GM12878 (cell line): Measurements from ENCODE around the gene SMIM1. TPM values are rescaled to one million over a fixed set of nuclear protein-coding genes. Genes with fewer than 3 reads are reported as not detected.

Experiments
- ATAC-seq: fragments of 200-7000 bp; cut with Tn5 transposase; 3 replicates; pipeline ENCODE4 v1.9.1; 2020; ENCODE audit warnings: mild to moderate bottlenecking, moderate library complexity
- BruUV-seq: library from RNA; stranded (reverse); fragments of 400-500 nt; replicated peaks from 2 replicates; lab custom pipeline; 2021; lab: Mats Ljungman, UMichigan
- CTCF ChIA-PET: fragments of 300-600 bp; sonication (Branson Sonifier 250); formaldehyde crosslinking; extraction: SDS; loops from one replicate; lab custom pipeline; 2021; ENCODE audit warnings: inconsistent platforms; lab: Yijun Ruan, JAX
- POLR2A ChIA-PET: fragments of 350-600 bp; formaldehyde crosslinking; extraction: SDS; loops from one replicate; lab custom pipeline; 2021; ENCODE audit warnings: inconsistent platforms; lab: Charles Lee
- RAD21 ChIA-PET: fragments of 300-600 bp; sonication (Branson Sonifier 250); formaldehyde crosslinking; loops from one replicate; lab custom pipeline; 2023; ENCODE audit warnings: antibody characterized with exemption; ENCODE audit not compliant: unreplicated experiment; lab: Charles Lee
- SMC1A ChIA-PET: fragments of 300-600 bp; sonication (Branson Sonifier 250); formaldehyde crosslinking; loops from one replicate; lab custom pipeline; 2023; ENCODE audit not compliant: unreplicated experiment, uncharacterized antibody; lab: Charles Lee
- DNase-seq: peaks from one replicate; pipeline ENCODE4 v3.0.0-alpha.2; 2011; ENCODE audit warnings: low read depth, low spot score
- FAIRE-seq: peaks from 3 replicates; lab custom pipeline; 2011; peaks lifted over from hg19 to GRCh38; lab: Jason Lieb, UNC
- H2AFZ ChIP-seq: 2 replicates; pipeline ENCODE4 v1.6.0; 2011; ENCODE audit warnings: low read depth, low read length, control low read depth; ENCODE audit not compliant: control insufficient read depth
- H3K27ac ChIP-seq: 2 replicates; pipeline ENCODE4 v1.5.1; 2011; ENCODE audit warnings: control low read depth; ENCODE audit not compliant: control insufficient read depth, insufficient read depth
- H3K27me3 ChIP-seq, 2 experiments: replicated peaks in 1 of 2; 2 replicates each; pipeline versions ENCODE4 v1.6.0 to v1.6.1; 2011; ENCODE audit warnings: low read length in 1 of 2; ENCODE audit not compliant: control insufficient read depth in 2 of 2, insufficient read depth in 2 of 2
- H3K36me3 ChIP-seq, 2 experiments: 2 replicates each; pipeline ENCODE4 v1.5.1; 2011; ENCODE audit warnings: low read length in 1 of 2; ENCODE audit not compliant: control insufficient read depth in 2 of 2, insufficient read depth in 2 of 2
- H3K4me1 ChIP-seq: 2 replicates; pipeline ENCODE4 v1.6.1; 2011; ENCODE audit warnings: mild to moderate bottlenecking, low read length, moderate library complexity, mixed read lengths; ENCODE audit not compliant: control insufficient read depth, insufficient read depth
- H3K4me2 ChIP-seq: 2 replicates; pipeline ENCODE4 v1.6.0; 2011; ENCODE audit warnings: control low read depth; ENCODE audit not compliant: control insufficient read depth, insufficient read depth
- H3K4me3 ChIP-seq: fragments of 200-600 bp; sonication (generic); 2 replicates; pipeline ENCODE4 v1.5.1; 2016
- H3K79me2 ChIP-seq: 2 replicates; pipeline ENCODE4 v1.6.0; 2011; ENCODE audit warnings: low read length; ENCODE audit not compliant: control insufficient read depth, insufficient read depth
- H3K9ac ChIP-seq: 2 replicates; pipeline ENCODE4 v1.8.0; 2011; ENCODE audit warnings: low read length, control low read depth, mixed read lengths; ENCODE audit not compliant: control insufficient read depth, insufficient read depth
- H3K9me3 ChIP-seq: replicated peaks from 3 replicates; pipeline ENCODE4 v1.5.1; 2011; ENCODE audit warnings: mild to moderate bottlenecking, low read length; ENCODE audit not compliant: control insufficient read depth, insufficient read depth
- H4K20me1 ChIP-seq: 2 replicates; pipeline ENCODE4 v1.6.0; 2011; ENCODE audit not compliant: control insufficient read depth, insufficient read depth
- CEBPB ChIP-seq, 2 experiments: fragments of 150-350 bp in 1 of 2; IDR thresholded peaks; 2 replicates each; pipeline ENCODE4 v1.6.1; 2012 to 2014; ENCODE audit warnings: low read depth in 2 of 2, low read length in 2 of 2, borderline replicate concordance in 1 of 2, inconsistent platforms in 1 of 2
- MAX ChIP-seq: IDR thresholded peaks from 2 replicates; pipeline ENCODE4 v1.6.1; 2012; ENCODE audit warnings: low read depth, low read length, improper control_type of control experiment
- POLR2A ChIP-seq: IDR thresholded peaks from 2 replicates; pipeline ENCODE4 v1.6.1; 2011; ENCODE audit warnings: low read depth, mild to moderate bottlenecking, low read length
- SMAD1 ChIP-seq: fragments of 450-650 bp; IDR thresholded peaks from 2 replicates; pipeline ENCODE4 v1.6.1; 2018; ENCODE audit warnings: mild to moderate bottlenecking, low read depth; ENCODE audit not compliant: partially characterized antibody
- YY1 ChIP-seq: IDR thresholded peaks from 2 replicates; pipeline ENCODE4 v1.6.1; 2011; ENCODE audit warnings: low read depth, mild to moderate bottlenecking, low read length
- ZBTB11 ChIP-seq: fragments of 450-650 bp; formaldehyde crosslinking; IDR thresholded peaks from 2 replicates; pipeline ENCODE4 v1.5.0; 2022; ENCODE audit warnings: mild to moderate bottlenecking, missing genetic modification characterization
- WGBS: methylation state at CpG from one replicate; pipeline ENCODE4 v1.1.6; 2016; ENCODE audit warnings: low lambda C conversion rate; ENCODE audit not compliant: insufficient replicate concordance, insufficient coverage; ENCODE audit errors: missing lambda C conversion rate; 5-methylcytosine and 5-hydroxymethylcytosine counted together
- in situ Hi-C: fragments of 300-500 bp; cut with MboI; formaldehyde crosslinking; loops from 9 replicates; pipeline ENCODE4 v1.14.3; 2018; ENCODE audit warnings: mixed read lengths
- intact Hi-C: fragments of 100-400 bp; cut with micrococcal nuclease; formaldehyde crosslinking; loops from one replicate; pipeline ENCODE4 v1.14.2; 2022; ENCODE audit not compliant: unreplicated experiment
- polyA plus RNA-seq, 11 experiments: library from polyadenylated mRNA; depleted of rRNA in 4 of 11; unstranded in 6 of 11; stranded (reverse) in 5 of 11; fragments of >200 nt; fragmentation: Nextera tagmentation in 4 of 11; fragmentation: Illumina TruSeq in 1 of 11; extraction: Ambion mirVana in 4 of 11; extraction: Trizol in 1 of 11; gene quantifications; 1 replicate in 1 of 11; 2 replicates in 10 of 11; pipeline versions ENCODE4 v1.2.1 to v1.2.3, GENCODE V29; 2011 to 2016; ENCODE audit warnings: inconsistent platforms in 2 of 11, missing spikeins in 2 of 11, low read depth in 1 of 11
- total RNA-seq, 4 experiments: library from RNA; depleted of rRNA in 3 of 4; stranded (reverse); fragments of >200 nt in 3 of 4; fragmentation: Illumina TruSeq in 1 of 4; extraction: Trizol in 1 of 4; gene quantifications; 2 replicates each; pipeline versions ENCODE4 v1.2.1 to v1.2.3, GENCODE V29; 2013 to 2021

SMIM1 gene
- total and polyA plus RNA-seq, 10 of the 15 experiments (the other 5 are each of a cell fraction or from before 2014, with no cell fraction given): 0.30 to 0.37 TPM; not detected in 8

- ChIA-PET POLR2A (no interaction called here), SMC1A (no interaction called here), RAD21 (no interaction called here), CTCF (no interaction called here)
- Histone ChIP-seq H3K4me1 (peaks cover 6% of the 10 kb centered on the region), H3K79me2 (no peaks in the 10 kb centered on the region), H3K9ac (no peak overlapping the region), H3K4me2 (no peak overlapping the region), H3K36me3 (peaks cover 2 to 3% of the 10 kb centered on the region in 2 experiments; a peak in 3 of 4 replicates), H3K27ac (no peak overlapping the region), H3K9me3 (no peaks in the 10 kb centered on the region), H3K27me3 (no peaks in the 10 kb centered on the region), H4K20me1 (no peaks in the 10 kb centered on the region), H3K4me3 (no peak overlapping the region), H2AFZ (no peak overlapping the region)
- no peak for FAIRE-seq
- intact Hi-C loops: no loop called here
- TF ChIP-seq SMAD1 (no peak), POLR2A (0 out of 2 replicates have a peak, but pooled peaks have one; percentile 27)
- no peak for DNase-seq
- 90% methylated on average over 22 of the region's 22 CpGs for WGBS
- no peak for ATAC-seq
- in situ Hi-C loops: no loop called here
- BruUV-seq: no TSS peak
These were observed 30.7 kb upstream of the SMIM1 start for GRCh38 chr1:3741566-3742438.

DNA sequence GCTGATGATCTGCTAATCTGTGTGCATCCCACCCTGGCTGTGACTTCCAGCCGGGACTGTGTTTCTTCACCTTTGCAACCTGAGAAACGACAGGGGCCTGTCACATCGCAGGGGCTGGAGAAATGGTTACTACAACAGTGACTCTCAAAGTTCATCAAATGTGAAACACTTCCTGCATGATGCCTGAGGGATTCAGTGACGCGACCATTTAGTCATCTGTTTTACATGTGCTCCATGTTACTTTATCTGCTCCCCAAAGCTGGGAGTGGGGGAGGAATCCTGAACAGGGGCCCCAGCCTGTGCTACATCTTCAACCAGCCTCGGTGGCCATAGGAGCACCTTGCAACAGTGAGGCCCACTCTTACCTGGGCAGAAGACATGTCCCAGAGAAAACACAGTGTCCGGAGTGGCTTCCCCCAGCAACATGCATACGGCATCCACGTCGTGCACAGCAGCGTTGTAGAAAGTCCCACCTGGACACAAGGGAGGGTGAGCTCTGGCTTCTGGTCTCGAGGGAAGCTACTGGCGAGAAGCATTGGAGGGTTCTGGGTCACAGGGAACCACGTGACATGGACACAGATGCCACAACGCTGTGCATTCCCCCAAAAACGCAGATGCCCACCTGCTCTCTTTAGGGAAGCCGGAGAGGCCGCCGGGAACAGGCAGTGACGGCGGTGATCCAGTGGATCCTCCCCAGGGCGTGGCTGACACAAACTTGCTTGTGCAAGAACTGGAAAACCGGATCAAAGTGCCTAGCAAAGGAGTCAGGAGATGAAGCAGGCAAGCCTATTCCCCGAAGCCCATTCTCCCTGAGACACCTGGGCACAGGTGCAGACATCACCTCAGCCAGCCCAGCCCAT, 29.9 kb upstream of the SMIM1 start:
- Histone ChIP-seq H3K79me2 (no peaks in the 10 kb centered on the region), H3K4me2 (no peak overlapping the region), H3K4me1 (peaks cover 7% of the 10 kb centered on the region), H2AFZ (no peak overlapping the region), H3K27me3 (no peaks in the 10 kb centered on the region), H3K4me3 (no peak overlapping the region), H3K9ac (no peak overlapping the region), H3K36me3 (peaks cover 2 to 3% of the 10 kb centered on the region in 2 experiments; a peak in 3 of 4 replicates), H4K20me1 (no peaks in the 10 kb centered on the region), H3K27ac (no peak overlapping the region), H3K9me3 (no peaks in the 10 kb centered on the region)
- intact Hi-C loops (no loop called here), in situ Hi-C loops (no loop called here)
- FAIRE-seq (no peak), DNase-seq (no peak), ATAC-seq (no peak)
- 90% methylated on average over 24 of the region's 24 CpGs for WGBS
- ChIA-PET RAD21 (no interaction called here), SMC1A (no interaction called here), CTCF (no interaction called here), POLR2A (no interaction called here)
- no TSS peak for BruUV-seq
- TF ChIP-seq CEBPB (IDR thresholded peaks at IDR 0.05; ENCODE audit: borderline replicate concordance in 1 of 2, low read depth in 2 of 2, low read length in 2 of 2) (no peak), ZBTB11 (CRISPR knock-in tag) (no peak), MAX (no peak), YY1 (no peak)
